ENCODE data around the gene CAPN5. TPM values are rescaled to one million over a fixed set of nuclear protein-coding genes. Genes with fewer than 3 reads are reported as not detected.
A peak's percentile ranks its signal among the peaks of the same experiment; 100 is the strongest.
"Not testable (repeated sequence)": the region's sequence is repeated elsewhere in the genome, so short reads cannot be mapped to it uniquely, and the experiment has no call there.

CAPN5 gene
- total and polyA plus RNA-seq, 2 experiments from 2014 or later: 25.2 to 28.8 TPM

GRCh38 chr11:77059806-77060205 is 7.0 kb upstream of the CAPN5 start:
- H2AFZ ChIP-seq: no peak overlapping the region
- peaks cover 3% of the 10 kb centered on the region for H3K4me1 ChIP-seq (ENCODE audit: insufficient read depth)
- H3K27ac ChIP-seq: no peak overlapping the region
- H4K20me1 ChIP-seq (ENCODE audit: insufficient read depth, poor library complexity, severe bottlenecking): no peaks in the 10 kb centered on the region
- TF ChIP-seq EZH2phosphoT487 (IDR thresholded peaks at IDR 0.05; ENCODE audit: low read depth, severe bottlenecking, unreplicated experiment) (no peak), EZH2 (IDR thresholded peaks at IDR 0.05; ENCODE audit: borderline replicate concordance) (no peak), CTCF (IDR thresholded peaks at IDR 0.05; ENCODE audit: poor library complexity) (no peak)
- no peaks in the 10 kb centered on the region for H3K79me2 ChIP-seq
- no peaks in the 10 kb centered on the region for H3K27me3 ChIP-seq
- H3K4me3 ChIP-seq: no peak overlapping the region
- no peak overlapping the region for H3K4me2 ChIP-seq
- no peaks in the 10 kb centered on the region for H3K9me2 ChIP-seq (replicated peaks; ENCODE audit: insufficient read depth)
- no peak for DNase-seq (ENCODE audit: low spot score)
- WGBS (ENCODE audit: low lambda C conversion rate, missing lambda C conversion rate): 87% methylated on average over 5 of the region's 5 CpGs
- H3K9me3 ChIP-seq (ENCODE audit: low read depth): no peaks in the 10 kb centered on the region
- H3K36me3 ChIP-seq (replicated peaks; ENCODE audit: insufficient read depth, low read depth): no peaks in the 10 kb centered on the region

GRCh38 chr11:77060234-77060633 is 6.5 kb upstream of the CAPN5 start:
- H3K4me1 ChIP-seq (ENCODE audit: insufficient read depth): peaks cover 7% of the 10 kb centered on the region
- no peaks in the 10 kb centered on the region for H4K20me1 ChIP-seq (ENCODE audit: insufficient read depth, poor library complexity, severe bottlenecking)
- no peaks in the 10 kb centered on the region for H3K27me3 ChIP-seq
- DNase-seq (ENCODE audit: low spot score): no peak
- H3K4me3 ChIP-seq: no peak overlapping the region
- H3K27ac ChIP-seq: peak overlapping the region; percentile 12
- no peak overlapping the region for H3K4me2 ChIP-seq
- H2AFZ ChIP-seq: no peak overlapping the region
- H3K9me2 ChIP-seq (replicated peaks; ENCODE audit: insufficient read depth): no peaks in the 10 kb centered on the region
- TF ChIP-seq CTCF (IDR thresholded peaks at IDR 0.05; ENCODE audit: poor library complexity) (no peak), EZH2 (IDR thresholded peaks at IDR 0.05; ENCODE audit: borderline replicate concordance) (no peak), EZH2phosphoT487 (IDR thresholded peaks at IDR 0.05; ENCODE audit: low read depth, severe bottlenecking, unreplicated experiment) (no peak)
- no peaks in the 10 kb centered on the region for H3K79me2 ChIP-seq
- WGBS (ENCODE audit: low lambda C conversion rate, missing lambda C conversion rate): 91% methylated on average over 4 of the region's 4 CpGs
- H3K9me3 ChIP-seq (ENCODE audit: low read depth): no peaks in the 10 kb centered on the region
- no peaks in the 10 kb centered on the region for H3K36me3 ChIP-seq (replicated peaks; ENCODE audit: insufficient read depth, low read depth)

GRCh38 chr11:77061258-77061657 is 5.5 kb upstream of the CAPN5 start:
- H4K20me1 ChIP-seq (ENCODE audit: insufficient read depth, poor library complexity, severe bottlenecking); H3K9me3 ChIP-seq (ENCODE audit: low read depth); H3K4me3 ChIP-seq; H3K9me2 ChIP-seq (replicated peaks; ENCODE audit: insufficient read depth); H3K4me2 ChIP-seq; DNase-seq (ENCODE audit: low spot score); H3K27me3 ChIP-seq; H3K79me2 ChIP-seq; H2AFZ ChIP-seq; H3K36me3 ChIP-seq (replicated peaks; ENCODE audit: insufficient read depth, low read depth): not testable (repeated sequence)
- H3K4me1 ChIP-seq (ENCODE audit: insufficient read depth): peaks cover 17% of the 10 kb centered on the region
- 67% methylated on average over 4 of the region's 4 CpGs for WGBS (ENCODE audit: low lambda C conversion rate, missing lambda C conversion rate)
- H3K27ac ChIP-seq: peak overlapping the region; percentile 65

GRCh38 chr11:77062924-77063323 is 3.8 kb upstream of the CAPN5 start:
- Histone ChIP-seq H3K27ac (peak overlapping the region; percentile 79), H2AFZ (no peak overlapping the region), H3K36me3 (replicated peaks; ENCODE audit: insufficient read depth, low read depth) (no peaks in the 10 kb centered on the region), H3K4me1 (ENCODE audit: insufficient read depth) (peaks cover 23% of the 10 kb centered on the region), H3K9me2 (replicated peaks; ENCODE audit: insufficient read depth) (no peaks in the 10 kb centered on the region), H3K27me3 (no peaks in the 10 kb centered on the region), H3K79me2 (peaks cover 7% of the 10 kb centered on the region), H3K4me2 (no peak overlapping the region), H3K9me3 (ENCODE audit: low read depth) (no peaks in the 10 kb centered on the region), H4K20me1 (ENCODE audit: insufficient read depth, poor library complexity, severe bottlenecking) (no peaks in the 10 kb centered on the region), H3K4me3 (no peak overlapping the region)
- TF ChIP-seq CTCF (IDR thresholded peaks at IDR 0.05; ENCODE audit: poor library complexity): peak; percentile 8
- no peak for TF ChIP-seq EZH2phosphoT487 (IDR thresholded peaks at IDR 0.05; ENCODE audit: low read depth, severe bottlenecking, unreplicated experiment)
- TF ChIP-seq EZH2 (IDR thresholded peaks at IDR 0.05; ENCODE audit: borderline replicate concordance): no peak
- DNase-seq (ENCODE audit: low spot score): no peak
